HG02884 (cell line): Measurements from ENCODE around the gene RIPOR1.

Experiments used
- ATAC-seq: cut with Tn5 transposase; IDR thresholded peaks from one replicate; pipeline ENCODE4 v1.9.1; 2021; ENCODE audit warnings: mild to moderate bottlenecking, moderate library complexity; ENCODE audit not compliant: unreplicated experiment

The RIPOR1 gene

GRCh38 chr16:67537636-67538591 is 9.3 kb downstream of the RIPOR1 start:
- no peak for ATAC-seq

- no peak for ATAC-seq
These were observed 10.1 kb downstream of the RIPOR1 start for GRCh38 chr16:67538666-67539101.

DNA sequence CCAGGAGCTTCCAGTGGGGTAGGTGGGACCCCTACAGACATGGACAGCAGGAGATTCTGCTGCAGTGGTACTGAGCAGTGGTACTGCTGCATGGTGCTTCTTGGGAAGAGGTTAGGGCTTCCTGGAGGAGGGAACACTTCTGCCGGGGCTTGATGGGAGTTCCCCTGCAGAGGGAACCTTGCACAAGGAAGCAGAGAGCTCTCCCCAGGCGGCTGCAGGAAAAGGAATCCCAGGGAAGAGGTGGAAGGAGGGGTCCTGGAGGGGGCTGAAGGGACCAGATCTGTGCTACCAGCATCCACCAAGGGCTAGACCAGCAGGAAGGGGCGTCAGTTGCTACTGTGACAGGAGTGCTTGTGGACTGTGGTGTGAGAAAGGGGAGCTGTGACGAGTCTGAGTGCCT is 10.6 kb downstream of the RIPOR1 start:
- no peak for ATAC-seq

DNA sequence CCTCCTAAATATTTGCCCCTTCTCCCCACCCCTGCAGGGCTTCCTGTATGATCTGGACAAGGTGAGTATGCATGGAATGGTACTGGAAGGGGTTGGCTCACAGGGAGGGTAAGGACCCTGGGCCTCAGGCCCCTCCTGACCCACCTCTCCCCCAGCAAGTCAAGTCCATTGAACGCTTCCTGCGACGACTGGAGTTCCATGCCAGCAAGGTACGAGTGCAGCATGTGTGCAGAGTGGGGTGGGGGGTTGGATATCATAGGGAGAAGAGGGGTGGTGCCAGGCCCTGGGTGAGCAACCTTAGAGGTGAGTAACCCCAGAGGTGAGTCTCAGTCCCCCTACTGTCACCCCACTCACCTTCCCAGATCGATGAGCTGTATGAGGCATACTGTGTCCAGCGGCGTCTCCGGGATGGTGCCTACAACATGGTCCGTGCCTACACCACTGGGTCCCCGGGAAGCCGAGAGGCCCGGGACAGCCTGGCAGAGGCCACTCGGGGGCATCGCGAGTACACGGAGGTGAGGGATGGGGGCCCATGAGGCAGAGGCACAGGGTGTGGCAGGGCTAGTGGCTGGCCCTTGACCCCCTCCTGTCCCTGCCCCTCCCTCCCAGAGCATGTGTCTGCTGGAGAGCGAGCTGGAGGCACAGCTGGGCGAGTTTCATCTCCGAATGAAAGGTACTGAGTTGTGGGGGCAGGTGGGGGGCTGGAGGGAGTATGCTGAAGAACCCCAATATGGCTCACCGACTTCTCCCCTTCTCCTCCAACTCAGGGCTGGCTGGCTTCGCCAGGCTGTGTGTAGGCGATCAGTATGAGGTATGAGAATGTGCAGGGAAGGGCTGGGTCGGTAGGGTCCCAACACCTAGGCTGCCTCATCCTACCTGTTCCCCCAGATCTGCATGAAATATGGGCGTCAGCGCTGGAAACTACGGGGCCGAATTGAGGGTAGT is 11.3 kb downstream of the RIPOR1 start:
- no peak for ATAC-seq

DNA sequence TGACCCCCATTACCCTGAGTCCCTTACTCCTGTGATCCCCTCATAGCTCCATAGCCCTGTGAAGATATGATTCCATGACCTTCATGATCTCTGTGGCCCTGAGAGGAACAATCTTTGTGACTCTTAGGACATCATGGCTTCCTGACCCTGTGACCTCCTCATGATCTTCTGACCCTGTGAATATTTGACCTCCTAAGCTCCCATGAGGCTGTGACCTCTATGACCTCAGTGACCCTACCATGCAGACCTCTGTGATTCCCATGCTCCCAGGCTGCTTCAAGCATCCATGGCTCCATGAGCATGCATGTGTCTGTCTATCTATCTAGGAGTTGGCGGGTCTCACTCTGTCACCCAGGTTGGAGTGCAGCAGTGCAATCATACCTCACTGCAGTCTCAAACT is 12.1 kb downstream of the RIPOR1 start:
- ATAC-seq = no peak

DNA sequence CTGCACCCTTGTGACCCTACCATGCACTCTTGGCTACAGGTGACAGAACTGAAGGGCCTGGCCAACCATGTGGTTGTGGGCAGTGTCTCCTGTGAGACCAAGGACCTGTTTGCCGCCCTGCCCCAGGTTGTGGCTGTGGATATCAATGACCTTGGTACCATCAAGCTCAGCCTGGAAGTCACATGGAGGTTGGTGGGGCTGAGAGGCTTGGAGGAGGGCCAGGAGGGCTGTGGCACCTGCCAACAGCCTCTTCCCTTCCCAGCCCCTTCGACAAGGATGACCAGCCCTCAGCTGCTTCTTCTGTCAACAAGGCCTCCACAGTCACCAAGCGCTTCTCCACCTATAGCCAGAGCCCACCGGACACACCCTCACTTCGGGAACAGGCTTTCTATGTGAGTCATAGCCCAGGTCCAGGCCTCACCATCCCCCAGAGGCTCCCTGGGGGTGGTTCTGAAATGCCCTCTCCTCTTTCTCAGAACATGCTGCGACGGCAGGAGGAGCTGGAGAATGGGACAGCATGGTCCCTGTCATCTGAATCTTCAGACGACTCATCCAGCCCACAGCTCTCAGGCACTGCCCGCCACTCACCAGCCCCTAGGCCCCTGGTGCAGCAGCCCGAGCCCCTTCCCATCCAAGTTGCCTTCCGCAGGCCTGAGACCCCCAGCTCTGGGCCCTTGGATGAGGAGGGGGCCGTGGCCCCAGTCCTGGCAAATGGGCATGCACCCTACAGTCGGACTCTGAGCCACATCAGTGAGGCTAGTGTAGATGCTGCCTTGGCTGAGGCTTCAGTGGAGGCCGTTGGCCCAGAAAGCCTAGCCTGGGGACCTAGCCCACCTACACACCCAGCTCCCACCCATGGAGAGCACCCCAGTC is 13.0 kb downstream of the RIPOR1 start:
- ATAC-seq = no peak

- ATAC-seq = peak; percentile 53
These were observed 13.8 kb downstream of the RIPOR1 start for GRCh38 chr16:67542464-67542863.

GRCh38 chr16:67543036-67543435 is 14.4 kb downstream of the RIPOR1 start:
- no peak for ATAC-seq

GRCh38 chr16:67543582-67543981 is 15.0 kb downstream of the RIPOR1 start:
- no peak for ATAC-seq

DNA sequence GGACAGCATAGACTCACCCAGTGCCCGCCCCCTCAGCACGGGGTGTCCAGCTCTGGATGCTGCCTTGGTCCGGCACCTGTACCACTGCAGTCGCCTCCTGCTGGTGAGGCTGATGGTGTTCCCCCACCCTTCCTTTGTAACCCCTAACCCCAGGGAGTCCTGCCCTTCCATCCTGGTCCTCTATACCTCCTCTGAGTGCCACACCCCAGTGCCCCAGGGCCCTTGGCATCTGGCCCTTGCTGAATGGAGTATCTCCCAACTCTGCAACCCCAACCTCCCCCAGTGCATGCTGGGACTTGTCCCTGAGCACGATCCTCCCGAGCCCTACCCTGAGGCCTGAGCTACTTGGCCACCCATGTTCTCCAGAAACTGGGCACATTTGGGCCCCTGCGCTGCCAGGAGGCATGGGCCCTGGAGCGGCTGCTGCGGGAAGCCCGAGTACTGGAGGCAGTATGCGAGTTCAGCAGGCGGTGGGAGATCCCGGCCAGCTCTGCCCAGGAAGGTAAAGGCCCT is 15.8 kb downstream of the RIPOR1 start:
- no peak for ATAC-seq

DNA sequence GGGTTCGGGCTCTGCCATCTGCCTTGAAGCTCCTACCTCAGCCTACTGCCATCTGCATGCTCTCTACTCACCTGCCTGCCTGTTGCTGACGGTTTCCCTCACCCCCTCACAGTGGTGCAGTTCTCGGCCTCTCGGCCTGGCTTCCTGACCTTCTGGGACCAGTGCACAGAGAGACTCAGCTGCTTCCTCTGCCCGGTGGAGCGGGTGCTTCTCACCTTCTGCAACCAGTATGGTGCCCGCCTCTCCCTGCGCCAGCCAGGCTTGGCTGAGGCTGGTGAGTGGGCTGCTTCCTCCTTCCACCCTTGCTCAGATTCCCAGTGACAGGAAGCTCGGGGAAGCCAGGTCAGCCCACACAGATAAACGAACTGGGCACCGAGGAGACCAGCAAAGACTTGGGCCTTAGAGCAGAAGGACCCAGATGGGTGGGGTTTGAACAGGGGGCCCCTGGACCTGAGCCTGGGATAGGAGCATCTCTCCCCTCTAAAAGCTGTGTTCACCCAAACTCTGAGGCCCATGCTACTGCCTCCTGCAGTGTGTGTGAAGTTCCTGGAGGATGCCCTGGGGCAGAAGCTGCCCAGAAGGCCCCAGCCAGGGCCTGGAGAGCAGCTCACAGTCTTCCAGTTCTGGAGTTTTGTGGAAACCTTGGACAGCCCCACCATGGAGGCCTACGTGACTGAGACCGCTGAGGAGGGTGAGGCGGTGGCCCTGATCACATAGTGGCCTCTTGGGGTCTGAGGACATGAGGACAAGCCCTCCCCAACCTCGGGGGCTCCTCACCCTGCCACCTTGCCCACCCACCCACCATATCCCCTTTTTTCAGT is 16.4 kb downstream of the RIPOR1 start:
- no peak for ATAC-seq

- ATAC-seq = no peak
These were observed 17.0 kb downstream of the RIPOR1 start for GRCh38 chr16:67545665-67546024.

DNA sequence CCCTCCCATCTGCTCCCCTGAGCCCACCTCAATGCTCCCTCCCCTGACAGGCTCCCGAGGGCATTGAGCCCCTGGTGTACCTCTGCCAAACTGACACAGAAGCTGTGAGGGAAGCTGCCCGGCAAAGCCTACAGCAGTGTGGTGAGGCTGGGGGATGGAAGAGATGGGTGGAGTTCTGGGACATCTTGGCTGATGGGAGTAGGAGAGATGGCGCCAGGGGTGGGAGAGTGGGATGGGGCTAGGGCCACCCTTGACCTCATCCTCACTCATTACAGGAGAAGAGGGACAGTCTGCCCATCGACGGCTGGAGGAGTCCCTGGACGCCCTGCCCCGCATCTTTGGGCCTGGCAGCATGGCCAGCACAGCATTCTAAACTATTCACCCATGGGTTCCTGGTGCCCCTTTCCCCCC is 17.5 kb downstream of the RIPOR1 start:
- no peak for ATAC-seq

- no peak for ATAC-seq
These were observed 18.3 kb downstream of the RIPOR1 start for GRCh38 chr16:67546761-67547422.

DNA sequence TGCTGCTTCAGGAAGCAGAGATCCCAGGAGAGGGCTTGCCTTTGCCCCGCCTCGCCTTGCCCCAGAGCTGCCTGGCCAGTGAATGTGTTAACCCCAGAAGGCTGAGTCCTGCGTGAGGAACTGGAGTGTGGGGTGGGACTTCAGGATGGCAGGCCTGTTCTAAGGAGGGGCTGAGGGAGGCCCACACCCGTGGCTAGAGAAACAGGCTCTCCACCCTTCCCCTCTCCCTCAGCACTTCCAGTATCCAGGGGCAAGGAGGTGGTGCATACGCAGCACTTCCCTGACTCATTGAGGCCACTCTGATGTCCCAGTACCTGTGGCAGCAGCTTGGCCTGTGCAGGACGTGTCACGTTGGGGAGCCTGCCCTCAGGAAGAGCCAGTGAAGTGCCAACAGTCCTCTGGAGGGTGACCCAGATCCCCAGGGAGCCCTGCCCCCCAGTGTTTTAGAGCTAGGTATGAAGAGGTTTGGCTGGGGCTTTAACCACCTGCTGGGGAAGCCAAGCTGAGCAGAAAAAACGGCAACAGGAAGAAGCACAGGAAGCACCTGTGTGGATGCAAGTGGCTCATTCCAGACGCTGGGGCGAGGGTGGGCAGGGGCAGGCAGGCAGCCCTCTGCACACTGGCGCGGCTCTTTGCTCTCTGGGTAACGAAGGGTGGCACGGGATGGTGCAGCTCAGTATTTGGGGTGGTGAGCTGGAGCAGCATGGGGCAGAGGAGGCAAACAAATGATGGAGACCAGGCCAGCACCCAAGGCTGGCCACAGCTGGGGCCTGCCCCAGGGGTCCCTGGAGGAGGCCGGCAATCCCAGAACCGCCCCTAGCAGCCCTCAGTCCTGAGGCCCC is 19.0 kb downstream of the RIPOR1 start:
- ATAC-seq = no peak

GRCh38 chr16:67548265-67549126 is 19.9 kb downstream of the RIPOR1 start:
- no peak for ATAC-seq

GRCh38 chr16:67549240-67549639 is 20.6 kb downstream of the RIPOR1 start:
- no peak for ATAC-seq
